Vagina (tissue), 2 donors: Measurements from ENCODE around the gene MFSD8.

ENCODE experiments used
- CTCF ChIP-seq, 3 experiments: fragments of 450-650 bp in 2 of 3; fragments of 200-600 bp in 1 of 3; sonication (generic) in 1 of 3; IDR thresholded peaks; one replicate each; pipeline ENCODE4 v1.5.1; 2017 to 2019; ENCODE audit warnings: antibody characterized with exemption in 3 of 3, mild to moderate bottlenecking in 2 of 3, moderate library complexity in 2 of 3
- POLR2AphosphoS5 ChIP-seq, 2 donors: sonication (generic); formaldehyde crosslinking; IDR thresholded peaks; one replicate each; pipeline ENCODE4 v1.9.0; 2017; ENCODE audit warnings: antibody characterized with exemption in 2 of 2, mild to moderate bottlenecking in 2 of 2, low read depth in 1 of 2; ENCODE audit not compliant: insufficient read depth in 1 of 2

DNA sequence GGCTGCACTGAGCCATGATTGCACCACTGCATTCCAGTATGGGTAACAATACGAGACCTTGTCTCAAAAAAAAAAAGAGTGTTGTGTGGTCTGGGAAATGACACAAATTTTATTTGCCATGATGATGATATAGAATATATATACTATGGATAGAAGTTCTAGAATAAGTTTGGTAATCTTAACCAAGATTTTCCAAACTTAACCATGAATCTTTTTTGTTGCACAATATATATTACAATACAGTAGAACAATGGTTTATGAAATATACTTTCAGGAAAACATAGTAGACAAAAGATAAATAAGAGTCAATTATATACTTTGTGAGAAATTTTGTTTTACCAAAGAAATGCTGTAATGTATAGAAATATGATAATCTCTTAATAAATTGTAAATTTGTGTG is 34.8 kb downstream of the MFSD8 start:
- no peak for TF ChIP-seq CTCF (IDR thresholded peaks at IDR 0.05)
- no peak for TF ChIP-seq POLR2AphosphoS5 (IDR thresholded peaks at IDR 0.05; ENCODE audit: insufficient read depth in 1 of 2, low read depth in 1 of 2)
